ENCODE data around the gene DMBX1. TPM values are rescaled to one million over a fixed set of nuclear protein-coding genes. Genes with fewer than 3 reads are reported as not detected.
A peak's percentile ranks its signal among the peaks of the same experiment; 100 is the strongest.

Gene DMBX1
- total RNA-seq, 1 donor from 2014 or later: not detected

DNA sequence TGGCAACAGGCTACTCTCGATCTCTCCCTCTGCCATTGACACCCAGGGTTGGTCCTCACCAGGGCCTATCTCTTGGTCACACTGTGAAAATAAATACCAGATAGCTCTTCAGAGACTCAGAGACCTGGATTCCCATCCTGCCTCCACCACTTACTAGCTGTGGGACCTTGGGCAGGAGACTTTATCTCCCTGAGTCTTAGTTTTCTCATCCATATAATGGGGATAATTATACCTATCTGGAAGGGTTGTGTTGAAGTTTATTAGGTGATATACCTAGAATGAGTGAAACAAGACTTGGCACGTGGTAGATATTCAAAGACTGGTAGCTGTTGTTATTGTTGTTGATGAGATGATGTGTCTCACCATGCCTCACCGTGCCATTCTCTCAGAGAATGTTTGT, 7.4 kb downstream of the DMBX1 start:
- no peak for FAIRE-seq

DNA sequence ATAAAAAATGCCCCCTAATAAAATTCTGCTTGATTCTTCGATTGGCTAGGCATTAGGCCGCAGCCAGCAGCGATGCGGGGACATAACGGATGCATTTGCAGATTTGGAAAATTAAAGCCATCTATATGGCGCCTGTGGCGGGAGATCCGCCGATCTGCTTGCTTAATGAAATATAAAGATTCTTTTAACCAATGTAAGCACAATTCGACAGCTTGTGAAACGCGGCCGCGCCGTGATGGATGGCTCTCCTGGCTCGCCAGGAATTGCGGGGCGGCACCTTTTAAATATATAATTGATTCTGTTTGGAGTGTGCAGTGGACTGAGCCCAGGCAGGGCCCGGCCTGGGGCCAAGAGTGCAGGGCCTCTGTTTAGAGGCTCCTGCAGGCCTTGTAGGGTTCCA, 8.0 kb downstream of the DMBX1 start:
- FAIRE-seq: no peak
- DNase-seq (ENCODE audit: low spot score in 2 of 2): no peak

More for the DNA sequence above, 7.4 kb downstream of the DMBX1 start:
- no peak for DNase-seq (ENCODE audit: low spot score in 2 of 2)

DNA sequence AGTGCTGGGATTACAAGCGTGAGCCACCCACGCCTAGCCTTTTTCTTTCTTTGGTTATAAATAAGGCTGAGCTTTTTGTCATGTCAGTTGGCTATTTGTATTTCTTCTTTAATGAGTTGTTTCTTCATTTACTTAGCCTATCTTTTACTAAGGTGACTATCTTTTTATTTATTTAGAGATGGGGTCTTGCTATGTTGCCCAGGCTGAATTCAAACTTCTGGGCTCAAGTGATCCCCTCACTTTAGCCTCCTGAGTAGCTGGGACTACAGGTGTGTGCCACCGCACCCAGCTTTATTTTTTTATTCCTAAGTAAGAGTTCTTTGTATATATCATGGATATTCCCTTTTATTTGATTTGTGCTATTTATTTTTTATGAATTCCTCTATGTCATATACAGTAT, 11.9 kb downstream of the DMBX1 start:
- FAIRE-seq: no peak
- DNase-seq (ENCODE audit: low spot score in 2 of 2): no peak

DNA sequence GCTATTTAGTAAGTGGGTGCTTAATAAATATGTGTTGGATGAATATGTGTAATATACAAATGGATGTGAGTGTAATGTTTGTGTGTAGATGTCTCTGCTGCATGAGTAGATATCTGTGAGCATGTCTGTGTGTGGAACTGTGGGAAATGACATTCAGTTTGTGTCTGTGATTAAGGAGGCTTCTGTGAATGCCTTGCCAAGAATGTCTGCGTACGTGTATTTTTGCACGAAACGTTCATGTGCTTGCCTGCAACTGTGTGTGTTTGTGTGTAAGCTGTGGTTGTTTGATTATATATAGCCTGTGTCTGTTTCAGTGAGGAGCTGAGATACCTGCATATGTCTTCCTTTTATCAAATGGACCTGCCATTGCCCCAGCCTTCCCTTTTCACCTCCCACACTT, 13.8 kb downstream of the DMBX1 start:
- DNase-seq (ENCODE audit: low spot score in 2 of 2): no peak
- no peak for FAIRE-seq

DNA sequence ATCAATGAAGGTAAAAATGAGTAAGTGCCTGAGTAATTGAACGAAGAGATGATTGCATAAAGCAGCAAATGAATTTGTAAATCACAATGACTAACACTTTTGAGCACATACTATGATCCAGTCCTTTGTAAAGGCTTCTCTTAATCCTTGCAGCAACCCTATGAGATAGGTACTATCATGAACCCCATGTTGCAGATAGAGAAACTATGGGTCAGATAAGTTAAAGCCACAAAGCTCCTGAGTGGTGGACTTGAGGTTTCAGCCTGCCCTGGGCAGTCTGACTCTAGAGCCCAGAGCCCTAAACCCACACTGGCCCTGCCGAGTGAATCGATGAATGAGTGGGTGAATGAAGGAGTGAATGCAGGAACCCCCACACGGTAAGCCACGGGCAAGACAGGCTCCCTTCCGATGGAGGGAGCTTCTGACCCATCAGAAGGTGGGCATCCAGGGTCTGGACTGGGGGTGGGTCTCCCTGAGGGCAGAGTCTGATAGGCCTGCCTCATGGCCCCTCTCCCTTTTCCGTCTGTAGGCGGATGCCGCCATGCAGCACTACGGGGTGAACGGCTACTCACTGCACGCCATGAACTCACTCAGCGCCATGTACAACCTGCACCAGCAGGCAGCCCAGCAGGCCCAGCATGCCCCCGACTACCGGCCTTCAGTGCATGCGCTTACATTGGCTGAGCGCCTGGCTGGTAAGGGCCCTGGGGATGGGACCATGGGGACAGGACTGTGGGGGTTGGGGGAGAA, 17.0 kb downstream of the DMBX1 start:
- no peak for DNase-seq (ENCODE audit: low spot score in 2 of 2)
- no peak for FAIRE-seq

DNA sequence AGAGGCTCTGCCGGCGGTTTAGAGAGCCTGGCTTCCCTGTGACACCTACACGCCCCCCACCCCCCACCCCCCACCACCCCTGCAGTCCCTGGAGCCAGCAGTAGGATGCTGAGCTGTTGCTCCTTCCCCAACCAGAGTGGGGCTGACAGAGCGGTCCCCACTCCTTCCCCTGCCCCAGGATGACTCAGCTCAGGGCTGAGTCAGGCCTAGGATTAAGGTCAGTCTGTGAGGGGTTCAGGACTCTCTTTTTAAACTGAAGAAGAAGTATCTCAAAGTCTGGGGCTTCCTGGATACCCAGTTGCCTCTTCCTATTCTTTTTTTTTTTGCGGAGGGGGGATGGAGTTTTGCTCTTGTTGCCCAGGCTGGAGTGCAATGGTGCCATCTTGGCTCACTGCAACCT, 19.1 kb downstream of the DMBX1 start:
- no peak for FAIRE-seq
- no peak for DNase-seq (ENCODE audit: low spot score in 2 of 2)

DNA sequence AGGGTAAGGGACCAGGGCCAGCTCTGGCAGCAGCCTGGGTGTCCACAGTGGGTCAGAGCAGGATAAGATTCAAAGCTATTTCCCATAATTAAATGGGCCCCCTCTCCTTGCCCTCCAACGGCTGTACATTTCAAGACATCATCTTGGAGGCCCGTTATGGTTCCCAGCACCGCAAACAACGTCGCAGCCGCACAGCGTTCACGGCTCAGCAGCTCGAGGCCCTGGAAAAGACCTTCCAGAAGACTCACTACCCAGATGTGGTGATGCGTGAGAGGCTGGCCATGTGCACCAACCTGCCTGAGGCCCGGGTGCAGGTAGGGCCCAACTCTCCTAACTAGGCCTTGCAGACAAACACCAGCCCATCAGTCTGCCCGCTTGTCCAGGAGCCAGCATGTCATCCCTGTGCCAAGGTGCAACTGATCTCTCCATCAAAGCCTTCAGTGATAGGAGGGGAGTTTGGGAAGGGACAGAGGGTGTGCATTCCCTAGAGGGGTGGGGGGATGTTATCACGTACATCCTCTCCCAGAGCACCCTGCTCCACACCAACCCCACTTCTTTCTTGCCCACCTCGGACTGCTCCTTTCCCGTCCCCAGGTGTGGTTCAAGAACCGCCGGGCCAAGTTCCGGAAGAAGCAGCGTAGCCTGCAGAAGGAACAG, 20.8 kb downstream of the DMBX1 start:
- DNase-seq (ENCODE audit: low spot score in 2 of 2): no peak
- FAIRE-seq: no peak

GRCh38 chr1:46510998-46511365, 21.3 kb downstream of the DMBX1 start:
- FAIRE-seq: no peak
- no peak for DNase-seq (ENCODE audit: low spot score in 2 of 2)

GRCh38 chr1:46512135-46512791, 22.6 kb downstream of the DMBX1 start:
- FAIRE-seq: no peak
- no peak for DNase-seq (ENCODE audit: low spot score in 2 of 2)

GRCh38 chr1:46512792-46513190, 23.2 kb downstream of the DMBX1 start:
- DNase-seq (ENCODE audit: low spot score in 2 of 2) (no peak), FAIRE-seq (no peak)

- DNase-seq (ENCODE audit: low spot score in 2 of 2): no peak
- no peak for FAIRE-seq
These were observed 23.9 kb downstream of the DMBX1 start for GRCh38 chr1:46513536-46513935.

- DNase-seq (ENCODE audit: low spot score in 2 of 2) (no peak), FAIRE-seq (no peak)
These were observed 25.9 kb downstream of the DMBX1 start for GRCh38 chr1:46515576-46515975.

- DNase-seq (ENCODE audit: low spot score in 2 of 2) (no peak), FAIRE-seq (no peak)
These were observed 26.7 kb downstream of the DMBX1 start for GRCh38 chr1:46516200-46516950.

GRCh38 chr1:46517010-46517600, 27.5 kb downstream of the DMBX1 start:
- DNase-seq (ENCODE audit: low spot score in 2 of 2): no peak
- FAIRE-seq: no peak

DNA sequence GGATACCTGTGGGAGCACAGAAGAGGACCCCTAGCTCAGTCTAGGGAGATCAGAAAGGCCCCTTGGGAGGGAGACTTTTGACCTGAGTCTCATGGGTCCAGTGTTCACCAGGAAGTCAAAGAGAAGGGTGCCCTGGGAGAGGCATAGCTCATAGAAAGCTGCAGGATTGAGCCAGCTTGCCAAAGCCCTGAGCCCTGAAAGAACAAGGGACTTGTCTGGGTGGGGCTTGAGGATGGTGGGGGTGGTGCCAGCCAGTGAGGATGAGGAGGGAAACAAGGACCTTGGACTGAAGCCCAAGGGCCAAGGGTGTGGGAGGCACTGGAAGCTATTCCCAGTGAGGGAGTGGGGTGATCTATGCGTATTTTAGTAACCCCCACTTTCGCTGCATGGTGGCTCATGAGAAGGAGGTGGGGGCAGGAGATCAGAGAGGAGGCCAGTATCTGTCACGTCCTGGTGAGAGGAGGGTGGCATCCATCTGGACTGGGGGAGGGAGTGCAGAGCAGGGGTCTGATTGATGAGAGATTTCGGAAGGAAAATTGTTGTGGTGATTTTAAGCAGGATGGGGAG, 28.4 kb downstream of the DMBX1 start:
- FAIRE-seq (no peak), DNase-seq (ENCODE audit: low spot score in 2 of 2) (no peak)

- DNase-seq (ENCODE audit: low spot score in 2 of 2) (no peak), FAIRE-seq (no peak)
These were observed 29.6 kb downstream of the DMBX1 start for GRCh38 chr1:46519209-46519608.

DNA sequence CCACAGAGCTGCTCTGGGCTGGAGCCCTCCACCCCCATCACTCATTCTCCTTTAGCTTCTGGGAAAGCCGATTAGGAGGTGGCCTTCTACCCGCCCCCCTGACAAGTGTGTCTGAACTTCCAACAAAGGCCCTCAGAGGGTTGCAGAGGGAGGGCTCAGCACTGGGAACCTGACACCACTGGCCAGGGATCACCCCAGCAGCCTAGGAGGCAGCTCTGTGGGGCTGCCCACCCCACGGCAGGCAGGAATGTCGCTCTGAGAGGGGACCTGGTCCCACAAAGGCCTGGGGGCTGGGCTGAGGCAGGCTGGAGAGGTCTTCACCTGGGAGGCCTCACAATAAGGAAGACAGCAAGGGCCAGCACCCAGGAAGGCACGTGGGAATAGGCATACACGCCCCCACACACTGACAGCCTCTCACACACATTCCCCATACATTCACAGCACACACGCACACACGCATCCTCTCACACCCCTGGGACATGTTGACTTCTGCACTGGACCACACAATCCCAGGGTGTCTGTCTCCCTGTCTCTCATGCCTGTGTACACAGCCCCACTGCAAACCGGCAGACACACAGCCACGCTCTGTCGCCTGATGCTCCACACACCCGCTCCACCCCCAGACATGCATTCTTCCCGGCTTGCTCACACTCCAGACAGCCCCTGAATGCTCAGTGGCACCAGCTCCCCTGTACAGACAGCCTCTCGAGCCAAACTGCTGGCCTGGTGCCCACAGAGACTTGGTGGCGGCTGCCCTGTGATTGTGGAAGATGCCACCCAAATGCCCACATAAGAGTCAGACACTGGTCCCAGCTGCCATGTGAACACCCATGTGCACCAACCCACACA, 30.7 kb downstream of the DMBX1 start:
- no peak for FAIRE-seq
- no peak for DNase-seq (ENCODE audit: low spot score in 2 of 2)

DNA sequence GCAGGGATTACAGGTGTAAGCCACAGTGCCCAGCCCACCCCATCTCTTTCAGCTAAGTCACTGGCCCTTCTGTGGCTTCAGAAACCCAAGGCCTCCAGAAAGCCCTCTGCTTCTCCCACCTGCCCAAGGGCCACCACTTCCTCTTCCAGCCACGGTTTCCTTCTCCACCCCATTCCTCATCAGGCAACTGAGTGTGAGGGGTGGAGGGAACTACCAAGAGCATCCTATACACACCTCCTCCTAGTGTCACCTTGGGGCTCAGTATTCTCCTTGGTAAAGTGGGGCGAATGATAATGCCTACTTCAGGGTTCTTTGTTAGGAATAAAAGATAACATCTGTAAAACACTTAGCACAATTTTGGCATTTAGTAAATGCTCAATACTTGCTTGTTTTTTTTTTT, 31.8 kb downstream of the DMBX1 start:
- FAIRE-seq: no peak
- no peak for DNase-seq (ENCODE audit: low spot score in 2 of 2)

DNA sequence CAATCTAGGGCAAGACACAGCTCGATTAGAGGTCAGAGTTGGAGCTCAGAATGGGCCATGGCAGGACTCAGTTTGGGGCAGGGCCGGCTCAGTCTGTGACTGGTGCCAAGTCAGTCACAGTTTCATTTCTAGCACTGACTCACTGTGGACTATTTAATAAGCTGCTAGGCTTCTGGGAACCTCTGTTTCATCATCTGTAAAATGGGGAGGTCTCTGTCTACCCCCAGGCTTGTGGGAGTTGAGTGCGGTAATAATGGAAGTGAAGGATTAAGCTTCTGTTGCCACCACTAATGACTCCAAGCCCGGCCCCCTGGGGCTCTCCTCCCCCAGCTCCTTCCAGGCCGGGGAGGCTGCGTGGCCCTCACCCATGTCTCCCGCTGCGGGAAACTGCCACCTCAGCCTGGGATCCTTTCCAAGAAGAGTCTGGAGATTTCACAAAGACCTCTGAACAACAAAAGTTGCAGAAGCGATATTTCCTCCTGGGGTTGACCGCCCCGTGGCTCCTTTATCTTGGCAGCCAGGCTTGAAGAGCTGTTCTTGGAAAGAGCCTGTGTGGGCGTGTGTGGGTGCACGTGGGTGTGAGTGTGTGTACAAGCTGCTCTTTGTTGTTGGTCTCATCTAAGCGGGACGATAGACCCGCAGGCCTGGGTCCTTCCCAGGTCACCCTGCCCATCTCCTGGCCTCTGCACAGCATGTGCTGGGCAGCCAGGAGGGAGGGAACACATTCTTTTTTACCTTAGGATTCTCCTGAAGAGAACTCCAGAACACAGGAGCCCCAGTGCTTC, 32.7 kb downstream of the DMBX1 start:
- peak in 1 of 2 donors; percentile 58 for DNase-seq (ENCODE audit: low spot score in 2 of 2)
- FAIRE-seq: no peak
